Body of pancreas (tissue), 4 donors: ENCODE results near the gene LIPJ.

Experiments
- CTCF ChIP-seq, 7 experiments: fragments of 450-650 bp in 4 of 7; fragments of 200-600 bp in 3 of 7; sonication (generic) in 3 of 7; IDR thresholded peaks; one replicate each; pipeline ENCODE4 v1.5.1; 2016 to 2019; ENCODE audit warnings: antibody characterized with exemption in 7 of 7
- POLR2A ChIP-seq, 3 donors: fragments of 450-650 bp; IDR thresholded peaks; one replicate each; pipeline ENCODE4 v1.6.1; 2016; ENCODE audit warnings: antibody characterized with exemption in 3 of 3, mild to moderate bottlenecking in 2 of 3

- TF ChIP-seq CTCF (IDR thresholded peaks at IDR 0.05) (no peak), POLR2A (IDR thresholded peaks at IDR 0.05) (no peak)
Observed at GRCh38 chr10:88623835-88624234, 37.3 kb downstream of the LIPJ start.
